ENCODE data around the gene MAN2B1. TPM values are rescaled to one million over a fixed set of nuclear protein-coding genes. Genes with fewer than 3 reads are reported as not detected.
A peak's percentile ranks its signal among the peaks of the same experiment; 100 is the strongest.

MAN2B1 gene
- total RNA-seq, 1 donor from 2014 or later, result 120 TPM

- no peaks in the 10 kb centered on the region for H3K4me1 Mint-ChIP-seq (ENCODE audit: low read depth)
- DNase-seq (ENCODE audit: low spot score, unreplicated experiment), result no peak
- no peaks in the 10 kb centered on the region for H3K36me3 Mint-ChIP-seq (ENCODE audit: insufficient read depth)
- no peak for TF ChIP-seq CTCF (IDR thresholded peaks at IDR 0.05; ENCODE audit: unreplicated experiment)
- no peak overlapping the region for H3K4me3 Mint-ChIP-seq (ENCODE audit: low read depth)
- no peak overlapping the region for H3K27ac Mint-ChIP-seq
- no peaks in the 10 kb centered on the region for H3K27me3 Mint-ChIP-seq
- H3K9me3 Mint-ChIP-seq (ENCODE audit: low read depth), result no peaks in the 10 kb centered on the region
Observed at GRCh38 chr19:12689581-12690216, 23.2 kb upstream of the MAN2B1 start.

- H3K27ac Mint-ChIP-seq, result no peak overlapping the region
- no peak for DNase-seq (ENCODE audit: low spot score, unreplicated experiment)
- H3K9me3 Mint-ChIP-seq (ENCODE audit: low read depth), result no peaks in the 10 kb centered on the region
- H3K4me1 Mint-ChIP-seq (ENCODE audit: low read depth), result no peaks in the 10 kb centered on the region
- no peak for TF ChIP-seq CTCF (IDR thresholded peaks at IDR 0.05; ENCODE audit: unreplicated experiment)
- H3K27me3 Mint-ChIP-seq, result no peaks in the 10 kb centered on the region
- H3K4me3 Mint-ChIP-seq (ENCODE audit: low read depth), result no peak overlapping the region
- no peaks in the 10 kb centered on the region for H3K36me3 Mint-ChIP-seq (ENCODE audit: insufficient read depth)
Observed at GRCh38 chr19:12689012-12689411, 22.5 kb upstream of the MAN2B1 start.

GRCh38 chr19:12687496-12688196, 21.1 kb upstream of the MAN2B1 start, which contains the start of gene GNG14:
TSS of gene GNG14 (plus strand) at chr19:12687998. CDS start at chr19:12688049, 51 bp downstream.
- no peaks in the 10 kb centered on the region for H3K9me3 Mint-ChIP-seq (ENCODE audit: low read depth)
- no peak for DNase-seq (ENCODE audit: low spot score, unreplicated experiment)
- H3K27me3 Mint-ChIP-seq, result no peaks in the 10 kb centered on the region
- H3K4me3 Mint-ChIP-seq (ENCODE audit: low read depth), result no peak within 1 kb of the TSS
- TF ChIP-seq CTCF (IDR thresholded peaks at IDR 0.05; ENCODE audit: unreplicated experiment), result no peak
- H3K36me3 Mint-ChIP-seq (ENCODE audit: insufficient read depth), result no peaks in the 10 kb centered on the region
- no peaks in the 10 kb centered on the region for H3K4me1 Mint-ChIP-seq (ENCODE audit: low read depth)
- H3K27ac Mint-ChIP-seq, result no peak within 1 kb of the TSS

- no peak for TF ChIP-seq CTCF (IDR thresholded peaks at IDR 0.05; ENCODE audit: unreplicated experiment)
- Mint-ChIP-seq H3K4me3 (ENCODE audit: low read depth) (no peak overlapping the region), H3K27me3 (no peaks in the 10 kb centered on the region), H3K4me1 (ENCODE audit: low read depth) (peaks cover 5% of the 10 kb centered on the region), H3K9me3 (ENCODE audit: low read depth) (no peaks in the 10 kb centered on the region), H3K36me3 (ENCODE audit: insufficient read depth) (peaks cover 4% of the 10 kb centered on the region), H3K27ac (no peak overlapping the region)
- no peak for DNase-seq (ENCODE audit: low spot score, unreplicated experiment)
Observed at GRCh38 chr19:12685831-12686230, 19.3 kb upstream of the MAN2B1 start.

GRCh38 chr19:12681074-12681987, 14.8 kb upstream of the MAN2B1 start, which contains the start of gene DHPS:
TSS of gene DHPS (minus strand) at chr19:12681880. CDS start at chr19:12681766, 114 bp downstream.
- DNase-seq (ENCODE audit: low spot score, unreplicated experiment), result peak; percentile 70
- Mint-ChIP-seq H3K36me3 (ENCODE audit: insufficient read depth) (peaks cover 13% of the 10 kb centered on the region), H3K4me1 (ENCODE audit: low read depth) (peaks cover 5% of the 10 kb centered on the region), H3K27me3 (no peaks in the 10 kb centered on the region), H3K9me3 (ENCODE audit: low read depth) (no peaks in the 10 kb centered on the region), H3K27ac (peak within 1 kb of the TSS; percentile 96), H3K4me3 (ENCODE audit: low read depth) (peak within 1 kb of the TSS; percentile 91)
- peak; percentile 17 for TF ChIP-seq CTCF (IDR thresholded peaks at IDR 0.05; ENCODE audit: unreplicated experiment)

Data from progenitor cell of endocrine pancreas (in vitro differentiated cells).